NCI-H226 (cell line): ENCODE measurements around the gene MGAT5.
A peak's percentile ranks its signal among the peaks of the same experiment; 100 is the strongest.
"Not testable (repeated sequence)": the region's sequence is repeated elsewhere in the genome, so short reads cannot be mapped to it uniquely, and the experiment has no call there.

Experiments
- DNase-seq: peaks from one replicate; pipeline ENCODE4 v3.0.0-alpha.2; 2015

MGAT5 gene

GRCh38 chr2:134281815-134282419 is 28.0 kb downstream of the MGAT5 start:
- DNase-seq: no peak

GRCh38 chr2:134282629-134283400 is 28.9 kb downstream of the MGAT5 start:
- DNase-seq: no peak

GRCh38 chr2:134283661-134284060 is 29.8 kb downstream of the MGAT5 start:
- DNase-seq: no peak

- no peak for DNase-seq
Measured at GRCh38 chr2:134284119-134284670, 30.3 kb downstream of the MGAT5 start.

GRCh38 chr2:134287323-134287722 is 33.5 kb downstream of the MGAT5 start:
- no peak for DNase-seq

GRCh38 chr2:134288814-134289213 is 34.9 kb downstream of the MGAT5 start:
- DNase-seq: no peak

- no peak for DNase-seq
Measured at GRCh38 chr2:134289225-134289624, 35.4 kb downstream of the MGAT5 start.

GRCh38 chr2:134290358-134290757 is 36.5 kb downstream of the MGAT5 start:
- no peak for DNase-seq

- DNase-seq: no peak
Measured at GRCh38 chr2:134292514-134292913, 38.6 kb downstream of the MGAT5 start.

- no peak for DNase-seq
Measured at GRCh38 chr2:134293719-134294537, 40.1 kb downstream of the MGAT5 start.

GRCh38 chr2:134294598-134294997 is 40.7 kb downstream of the MGAT5 start:
- not testable (repeated sequence) for DNase-seq

GRCh38 chr2:134295441-134295840 is 41.6 kb downstream of the MGAT5 start:
- no peak for DNase-seq

GRCh38 chr2:134296301-134296700 is 42.4 kb downstream of the MGAT5 start:
- no peak for DNase-seq

- DNase-seq: no peak
Measured at GRCh38 chr2:134299334-134299733, 45.5 kb downstream of the MGAT5 start.

GRCh38 chr2:134300585-134300984 is 46.7 kb downstream of the MGAT5 start:
- DNase-seq: no peak

GRCh38 chr2:134301099-134301927 is 47.4 kb downstream of the MGAT5 start:
- peak; percentile 54 for DNase-seq

- no peak for DNase-seq
Measured at GRCh38 chr2:134301928-134302260, 48.0 kb downstream of the MGAT5 start.

GRCh38 chr2:134304394-134305108 is 50.7 kb downstream of the MGAT5 start:
- DNase-seq: no peak

GRCh38 chr2:134305109-134305491 is 51.2 kb downstream of the MGAT5 start:
- DNase-seq: no peak

- no peak for DNase-seq
Measured at GRCh38 chr2:134306521-134306920, 52.6 kb downstream of the MGAT5 start.

- DNase-seq: peak; percentile 8
Measured at GRCh38 chr2:134307334-134307733, 53.5 kb downstream of the MGAT5 start.
